Adrenal gland (tissue), 12 donors: ENCODE results near the gene CFAP91. TPM values are rescaled to one million over a fixed set of nuclear protein-coding genes. Genes with fewer than 3 reads are reported as not detected.

Experiments
- DNase-seq, 7 donors: peaks; one replicate each; pipeline ENCODE4 v3.0.0-alpha.2; 2019 to 2020
- H3K27ac ChIP-seq, 5 donors: fragments of 200-600 bp; sonication (generic) in 4 of 5; 1 replicate in 3 of 5; 2 replicates in 2 of 5; pipeline versions ENCODE4 v1.5.1 to v1.8.0; 2016 to 2020; ENCODE audit warnings: mild to moderate bottlenecking in 1 of 5
- H3K27me3 ChIP-seq: fragments of 200-600 bp; 2 replicates; pipeline ENCODE4 v1.8.0; 2021
- H3K36me3 ChIP-seq, 2 donors: fragments of 200-600 bp; replicated peaks in 1 of 2; 1 replicate in 1 of 2; 2 replicates in 1 of 2; pipeline versions ENCODE4 v1.5.1 to v1.8.0; 2018 to 2022
- H3K4me1 ChIP-seq, 2 donors: fragments of 200-600 bp; replicated peaks in 1 of 2; 1 replicate in 1 of 2; 2 replicates in 1 of 2; pipeline versions ENCODE4 v1.5.1 to v1.8.0; 2018 to 2021
- H3K4me3 ChIP-seq, 4 donors: fragments of 200-600 bp; sonication (generic) in 3 of 4; one replicate each; pipeline ENCODE4 v1.5.1; 2016 to 2018
- H3K9me3 ChIP-seq, 3 donors: fragments of 200-600 bp; sonication (generic) in 1 of 3; replicated peaks in 1 of 3; 1 replicate in 2 of 3; 2 replicates in 1 of 3; pipeline versions ENCODE4 v1.5.1 to v1.8.0; 2016 to 2021
- POLR2A ChIP-seq, 2 donors: fragments of 450-650 bp; IDR thresholded peaks; one replicate each; pipeline ENCODE4 v1.6.1; 2017; ENCODE audit warnings: antibody characterized with exemption in 2 of 2, mild to moderate bottlenecking in 2 of 2, moderate library complexity in 1 of 2
- WGBS, 4 donors: extraction: QIAGEN DNeasy Blood & Tissue Kit in 2 of 4; methylation state at CpG; one replicate each; pipeline versions ENCODE4 v1.1.5 to v1.1.7; 2013 to 2017; 5-methylcytosine and 5-hydroxymethylcytosine counted together
- intact Hi-C, 2 donors: fragments of 100-400 bp; cut with DNase I; formaldehyde crosslinking; loops; one replicate each; pipeline versions ENCODE4 v1.14.1 to v1.15.0; 2022 to 2023
- polyA plus RNA-seq, 3 donors: library from polyadenylated mRNA; stranded (reverse); fragments of 200-250 nt in 2 of 3; fragments of 350-450 nt in 1 of 3; fragmentation: Illumina TruSeq in 1 of 3; extraction: RNeasy Lipid Tissue Mini Kit (QIAGEN cat#74804) in 1 of 3; gene quantifications; one replicate each; pipeline ENCODE4 v1.2.3, GENCODE V29; 2013 to 2014
- total RNA-seq, 9 donors: library from RNA; depleted of rRNA in 4 of 9; stranded (reverse); fragments of >200 nt in 4 of 9; fragments of 120-200 nt in 1 of 9; fragmentation: NEBNext Ultra II Directional in 1 of 9; extraction: Animal tissue kit (Norgen Biotek cat#: 25700) in 1 of 9; gene quantifications; one replicate each; pipeline versions ENCODE4 v1.1.0 to v1.2.4, GENCODE V29; 2013 to 2023
- TF ChIP-seq, protein P1 (sequence below), 6 experiments: fragments of 450-650 bp in 4 of 6; fragments of 200-600 bp in 2 of 6; sonication (generic) in 1 of 6; IDR thresholded peaks; 1 replicate in 5 of 6; 2 replicates in 1 of 6; pipeline versions ENCODE4 v1.5.1 to v1.8.0; 2016 to 2021; ENCODE audit warnings: antibody characterized with exemption in 6 of 6, mild to moderate bottlenecking in 2 of 6, moderate library complexity in 1 of 6
- donor health status: healthy with polysubstance abuse.
- donor health status: Bipolar disorder and iron deficiency.
- donor health status: DM: yes; HTN: yes; CAD: no.
- donor health status: DM: no; HTN: no; CAD: no.
- donor health status: DM: no; HTN: no; CAD: no.
- donor health status: DM: yes; HTN: yes; CAD: no.

Gene CFAP91
- total and polyA plus RNA-seq, 12 donors = 3.4 to 12.9 (median 8.3) TPM

DNA sequence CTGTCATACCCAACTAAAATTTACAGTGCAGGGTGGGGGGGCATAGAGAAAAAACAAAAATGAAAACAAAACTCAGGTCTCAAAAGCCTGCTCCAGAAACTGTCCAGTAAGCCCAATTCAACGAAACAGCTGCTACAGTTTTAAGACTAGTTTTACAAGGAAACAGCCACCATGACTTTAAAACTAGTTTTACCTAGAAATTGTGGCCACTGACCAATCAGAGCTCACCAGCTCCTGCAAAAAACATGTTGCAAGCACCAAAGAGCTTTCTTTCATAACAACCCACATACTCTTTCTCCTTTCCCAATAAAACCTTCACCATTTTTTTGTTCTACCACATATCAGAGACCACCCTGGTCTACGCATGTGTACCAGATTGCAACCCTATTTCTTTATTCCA is 7.3 kb upstream of the CFAP91 start:
- Histone ChIP-seq H3K27ac (no peak overlapping the region), H3K27me3 (no peaks in the 10 kb centered on the region), H3K9me3 (no peaks in the 10 kb centered on the region), H3K4me1 (no peaks in the 10 kb centered on the region), H3K4me3 (no peak overlapping the region), H3K36me3 (no peaks in the 10 kb centered on the region)
- WGBS, 4 donors = 90 to 93% (median 92%) methylated on average over 2 of the region's 2 CpGs
- DNase-seq = no peak
- TF ChIP-seq, protein P1, sequence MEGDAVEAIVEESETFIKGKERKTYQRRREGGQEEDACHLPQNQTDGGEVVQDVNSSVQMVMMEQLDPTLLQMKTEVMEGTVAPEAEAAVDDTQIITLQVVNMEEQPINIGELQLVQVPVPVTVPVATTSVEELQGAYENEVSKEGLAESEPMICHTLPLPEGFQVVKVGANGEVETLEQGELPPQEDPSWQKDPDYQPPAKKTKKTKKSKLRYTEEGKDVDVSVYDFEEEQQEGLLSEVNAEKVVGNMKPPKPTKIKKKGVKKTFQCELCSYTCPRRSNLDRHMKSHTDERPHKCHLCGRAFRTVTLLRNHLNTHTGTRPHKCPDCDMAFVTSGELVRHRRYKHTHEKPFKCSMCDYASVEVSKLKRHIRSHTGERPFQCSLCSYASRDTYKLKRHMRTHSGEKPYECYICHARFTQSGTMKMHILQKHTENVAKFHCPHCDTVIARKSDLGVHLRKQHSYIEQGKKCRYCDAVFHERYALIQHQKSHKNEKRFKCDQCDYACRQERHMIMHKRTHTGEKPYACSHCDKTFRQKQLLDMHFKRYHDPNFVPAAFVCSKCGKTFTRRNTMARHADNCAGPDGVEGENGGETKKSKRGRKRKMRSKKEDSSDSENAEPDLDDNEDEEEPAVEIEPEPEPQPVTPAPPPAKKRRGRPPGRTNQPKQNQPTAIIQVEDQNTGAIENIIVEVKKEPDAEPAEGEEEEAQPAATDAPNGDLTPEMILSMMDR (IDR thresholded peaks at IDR 0.05) = no peak
- no peak for TF ChIP-seq POLR2A (IDR thresholded peaks at IDR 0.05)
- intact Hi-C loops = no loop called here

DNA sequence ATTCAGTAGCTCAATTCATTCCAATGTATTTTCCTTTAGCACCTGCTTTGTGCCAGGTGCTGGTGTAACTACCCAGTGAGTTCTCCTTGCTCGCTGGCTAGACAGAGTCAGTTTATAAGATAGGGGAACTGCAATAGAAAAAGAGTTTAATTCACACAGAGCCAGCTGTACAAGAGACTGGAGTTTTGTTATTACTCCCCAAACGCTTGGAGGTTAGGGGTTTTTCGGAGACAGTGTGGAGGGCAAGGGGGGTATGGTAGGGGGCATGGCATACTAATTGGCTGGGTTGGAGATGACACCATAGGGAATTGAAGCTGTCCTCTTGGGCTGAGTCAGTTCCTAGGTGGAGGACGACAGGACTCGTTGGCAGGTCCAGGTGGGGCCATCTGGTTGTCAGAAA is 5.4 kb upstream of the CFAP91 start:
- intact Hi-C loops = no loop called here
- no peaks in the 10 kb centered on the region for H3K36me3 ChIP-seq
- H3K27me3 ChIP-seq = no peaks in the 10 kb centered on the region
- H3K4me1 ChIP-seq = peaks cover 0 to 5% of the 10 kb centered on the region in 2 donors
- H3K27ac ChIP-seq = no peak overlapping the region
- H3K4me3 ChIP-seq = no peak overlapping the region
- TF ChIP-seq, protein P1 (IDR thresholded peaks at IDR 0.05) = no peak
- no peak for TF ChIP-seq POLR2A (IDR thresholded peaks at IDR 0.05)
- 84 to 95% (median 92%) methylated on average over 5 of the region's 5 CpGs for WGBS, 4 donors
- no peaks in the 10 kb centered on the region for H3K9me3 ChIP-seq
- no peak for DNase-seq

DNA sequence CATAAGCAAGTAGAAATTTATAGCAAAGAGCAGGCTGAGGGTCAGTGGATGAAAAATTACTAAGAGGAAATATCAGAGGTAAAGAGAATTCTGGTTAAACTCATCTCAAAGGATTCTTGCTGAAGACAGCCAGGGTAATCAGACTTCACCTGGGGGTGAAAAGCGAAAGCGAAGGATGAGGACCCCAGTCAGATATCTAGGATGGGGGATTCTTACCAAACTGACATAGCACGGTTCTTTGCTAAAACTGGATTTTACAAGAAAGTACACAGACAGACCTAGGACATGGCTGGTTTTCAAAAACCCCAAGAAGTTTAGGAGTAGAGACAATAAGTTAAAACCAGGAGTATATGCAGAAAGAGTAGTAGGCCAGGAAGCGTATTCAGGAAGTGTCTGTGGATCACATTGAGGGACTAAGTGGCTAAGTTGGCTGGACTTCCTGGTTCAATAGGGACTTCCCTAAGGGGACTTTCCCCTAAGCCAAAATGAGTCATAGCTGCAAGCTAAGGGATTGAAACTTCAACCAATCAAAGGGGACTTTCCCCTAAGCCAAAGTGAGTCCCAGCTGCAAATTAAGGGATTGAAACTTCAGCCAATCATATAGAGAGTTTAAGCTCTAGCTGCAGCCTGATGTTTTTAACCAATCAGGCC is 2.4 kb upstream of the CFAP91 start:
- Histone ChIP-seq H3K4me1 (peaks cover 0 to 7% of the 10 kb centered on the region in 2 donors), H3K27ac (no peak overlapping the region), H3K4me3 (no peak overlapping the region), H3K36me3 (no peaks in the 10 kb centered on the region), H3K27me3 (no peaks in the 10 kb centered on the region), H3K9me3 (no peaks in the 10 kb centered on the region)
- DNase-seq = peak in 2 of 7 donors; percentile 17 to 40
- no peak for TF ChIP-seq POLR2A (IDR thresholded peaks at IDR 0.05)
- TF ChIP-seq, protein P1 (IDR thresholded peaks at IDR 0.05) = no peak
- 87 to 93% (median 91%) methylated on average over 4 of the region's 4 CpGs for WGBS, 4 donors
- intact Hi-C loops = no loop called here

DNA sequence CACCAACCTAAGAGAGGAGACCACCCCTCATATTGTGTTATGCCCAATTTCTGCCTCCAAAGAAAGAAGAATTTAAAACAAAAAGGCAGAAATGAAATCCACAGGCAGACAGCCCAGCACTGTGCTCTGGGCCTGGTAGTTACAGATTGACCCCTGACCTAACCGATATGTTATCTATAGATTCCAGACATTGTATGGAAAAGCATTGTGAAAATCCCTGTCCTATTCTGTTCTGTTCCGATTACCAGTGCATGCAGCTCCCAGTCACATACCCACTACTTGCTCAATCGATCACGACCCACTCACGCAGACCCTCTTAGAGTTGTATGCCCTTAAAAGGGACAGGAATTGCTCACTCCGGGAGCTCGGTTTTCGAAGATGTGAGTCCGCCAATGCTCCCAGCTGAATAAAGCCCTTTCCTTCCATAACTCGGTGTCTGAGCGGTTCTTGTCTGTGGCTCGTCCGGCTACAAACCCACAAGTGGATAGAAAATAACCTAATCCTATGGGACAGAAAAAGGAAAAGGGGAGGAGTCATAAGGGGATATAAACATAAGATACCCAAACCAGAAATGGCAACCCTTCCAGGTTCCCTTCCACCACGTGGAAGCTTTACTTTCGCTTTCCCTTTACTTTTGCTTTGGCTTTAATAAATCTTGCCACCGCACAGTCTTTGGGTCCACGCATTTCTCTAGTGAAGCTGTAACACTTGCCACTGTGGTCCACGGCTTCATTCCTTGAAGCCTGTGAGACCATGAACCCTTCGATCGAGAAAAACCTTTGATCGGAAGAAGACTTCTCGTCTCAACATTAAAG is 1.7 kb upstream of the CFAP91 start:
- no peaks in the 10 kb centered on the region for H3K9me3 ChIP-seq
- no peak overlapping the region for H3K4me3 ChIP-seq
- intact Hi-C loops = no loop called here
- no peak overlapping the region for H3K27ac ChIP-seq
- peaks cover 0 to 7% of the 10 kb centered on the region in 2 donors for H3K4me1 ChIP-seq
- H3K36me3 ChIP-seq = no peaks in the 10 kb centered on the region
- WGBS, 4 donors = 87 to 91% (median 90%) methylated on average over 9 to 22 of the region's 22 CpGs
- DNase-seq = no peak
- TF ChIP-seq POLR2A (IDR thresholded peaks at IDR 0.05) = no peak
- TF ChIP-seq, protein P1 (IDR thresholded peaks at IDR 0.05) = no peak
- no peaks in the 10 kb centered on the region for H3K27me3 ChIP-seq
